ENCODE data around the gene MCM9. TPM values are rescaled to one million over a fixed set of nuclear protein-coding genes. Genes with fewer than 3 reads are reported as not detected.
"Not testable (repeated sequence)": the region's sequence is repeated elsewhere in the genome, so short reads cannot be mapped to it uniquely, and the experiment has no call there.

Gene MCM9
- total RNA-seq, 1 donor from 2014 or later = 29.0 TPM

GRCh38 chr6:118770112-118770788 is 164.7 kb downstream of the MCM9 start:
- H3K9ac ChIP-seq = no peak overlapping the region
- no peak for DNase-seq (ENCODE audit: low spot score)
- no peaks in the 10 kb centered on the region for H3K79me2 ChIP-seq (ENCODE audit: low read depth)
- peaks cover 10% of the 10 kb centered on the region for H3K4me1 ChIP-seq
- H3K4me2 ChIP-seq = no peak overlapping the region
- no peaks in the 10 kb centered on the region for H3K36me3 Mint-ChIP-seq
- H2AFZ ChIP-seq (replicated peaks) = no peak overlapping the region
- no peak overlapping the region for H3K27ac Mint-ChIP-seq
- H3K27me3 ChIP-seq = no peaks in the 10 kb centered on the region
- no peaks in the 10 kb centered on the region for H3K9me3 ChIP-seq (ENCODE audit: low read depth)
- no peaks in the 10 kb centered on the region for H4K20me1 ChIP-seq (ENCODE audit: low read depth)
- H3K9me3 Mint-ChIP-seq = no peaks in the 10 kb centered on the region
- H3K4me1 Mint-ChIP-seq = peaks cover 8% of the 10 kb centered on the region
- TF ChIP-seq CTCF (IDR thresholded peaks at IDR 0.05) (no peak), EZH2 (IDR thresholded peaks at IDR 0.05) (no peak), EZH2phosphoT487 (IDR thresholded peaks at IDR 0.05) (no peak)
- no peaks in the 10 kb centered on the region for H3F3A ChIP-seq (ENCODE audit: low read depth)
- no peak overlapping the region for H3K4me3 Mint-ChIP-seq
- H3K4me3 ChIP-seq = no peak overlapping the region
- no peaks in the 10 kb centered on the region for H3K36me3 ChIP-seq
- no peak overlapping the region for H3K27ac ChIP-seq
- H3K27me3 Mint-ChIP-seq (ENCODE audit: insufficient read depth, low read depth) = peaks cover 2% of the 10 kb centered on the region

- Histone ChIP-seq H3K4me2 (no peak overlapping the region), H3K36me3 (no peaks in the 10 kb centered on the region), H4K20me1 (ENCODE audit: low read depth) (no peaks in the 10 kb centered on the region), H3K9ac (no peak overlapping the region), H3K27ac (no peak overlapping the region), H3K4me3 (no peak overlapping the region), H3K9me3 (ENCODE audit: low read depth) (no peaks in the 10 kb centered on the region), H3K27me3 (no peaks in the 10 kb centered on the region), H3F3A (ENCODE audit: low read depth) (no peaks in the 10 kb centered on the region), H2AFZ (replicated peaks) (no peak overlapping the region), H3K4me1 (peaks cover 10% of the 10 kb centered on the region), H3K79me2 (ENCODE audit: low read depth) (no peaks in the 10 kb centered on the region)
- Mint-ChIP-seq H3K9me3 (no peaks in the 10 kb centered on the region), H3K27ac (no peak overlapping the region), H3K36me3 (no peaks in the 10 kb centered on the region), H3K4me3 (no peak overlapping the region), H3K4me1 (peaks cover 7% of the 10 kb centered on the region), H3K27me3 (ENCODE audit: insufficient read depth, low read depth) (peaks cover 2% of the 10 kb centered on the region)
- TF ChIP-seq EZH2phosphoT487 (IDR thresholded peaks at IDR 0.05) (no peak), EZH2 (IDR thresholded peaks at IDR 0.05) (no peak), CTCF (IDR thresholded peaks at IDR 0.05) (no peak)
- peak; percentile 7 for DNase-seq (ENCODE audit: low spot score)
Observed at GRCh38 chr6:118768904-118769325, 166.0 kb downstream of the MCM9 start.

GRCh38 chr6:118768441-118768840 is 166.5 kb downstream of the MCM9 start:
- Histone ChIP-seq H3K27me3 (no peaks in the 10 kb centered on the region), H3F3A (ENCODE audit: low read depth) (no peaks in the 10 kb centered on the region), H3K9me3 (ENCODE audit: low read depth) (no peaks in the 10 kb centered on the region), H3K79me2 (ENCODE audit: low read depth) (no peaks in the 10 kb centered on the region), H4K20me1 (ENCODE audit: low read depth) (no peaks in the 10 kb centered on the region), H3K27ac (no peak overlapping the region), H3K9ac (no peak overlapping the region), H3K4me2 (no peak overlapping the region), H3K4me1 (peaks cover 10% of the 10 kb centered on the region), H3K4me3 (no peak overlapping the region), H3K36me3 (no peaks in the 10 kb centered on the region), H2AFZ (replicated peaks) (no peak overlapping the region)
- Mint-ChIP-seq H3K9me3 (no peaks in the 10 kb centered on the region), H3K4me3 (no peak overlapping the region), H3K27ac (no peak overlapping the region), H3K4me1 (peaks cover 4% of the 10 kb centered on the region), H3K36me3 (no peaks in the 10 kb centered on the region), H3K27me3 (ENCODE audit: insufficient read depth, low read depth) (peaks cover 2% of the 10 kb centered on the region)
- DNase-seq (ENCODE audit: low spot score) = no peak
- TF ChIP-seq CTCF (IDR thresholded peaks at IDR 0.05) (no peak), EZH2 (IDR thresholded peaks at IDR 0.05) (no peak), EZH2phosphoT487 (IDR thresholded peaks at IDR 0.05) (no peak)

DNA sequence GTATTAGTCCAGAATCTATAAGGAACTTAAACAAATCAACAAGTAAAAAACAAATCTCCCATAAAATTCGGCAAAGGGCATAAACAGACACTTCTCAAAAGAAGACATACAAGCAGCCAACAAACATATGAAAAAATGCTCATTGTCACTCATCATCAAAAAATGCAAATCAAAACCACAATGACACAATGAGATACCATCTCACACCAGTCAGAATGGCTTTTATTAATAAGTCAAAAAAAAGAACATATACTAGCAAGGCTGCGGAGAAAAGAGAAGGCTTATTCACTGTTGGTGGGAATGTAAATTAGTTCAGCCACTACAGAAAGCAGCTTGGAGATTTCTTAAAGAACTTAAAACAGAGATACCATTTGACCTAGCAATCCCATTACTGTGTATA is 169.6 kb downstream of the MCM9 start:
- not testable (repeated sequence) for H4K20me1 ChIP-seq (ENCODE audit: low read depth); H3K9me3 ChIP-seq (ENCODE audit: low read depth); H3K27ac ChIP-seq; H3K27ac Mint-ChIP-seq; H3K9ac ChIP-seq; H3K27me3 ChIP-seq; H3K36me3 ChIP-seq; H3F3A ChIP-seq (ENCODE audit: low read depth); H3K4me2 ChIP-seq; H3K27me3 Mint-ChIP-seq (ENCODE audit: insufficient read depth, low read depth); H3K4me3 Mint-ChIP-seq; H3K36me3 Mint-ChIP-seq; H3K79me2 ChIP-seq (ENCODE audit: low read depth); H3K4me1 ChIP-seq; H3K9me3 Mint-ChIP-seq; DNase-seq (ENCODE audit: low spot score); H2AFZ ChIP-seq (replicated peaks); H3K4me3 ChIP-seq; H3K4me1 Mint-ChIP-seq
